ENCODE data around the gene TECPR2. TPM values are rescaled to one million over a fixed set of nuclear protein-coding genes. Genes with fewer than 3 reads are reported as not detected.

TECPR2 gene
- total and polyA plus RNA-seq, 4 donors: 3.5 to 32.5 (median 18.9) TPM

GRCh38 chr14:102407258-102407657 lies 44.5 kb downstream of the TECPR2 start:
- intact Hi-C loops (cut with DNase I): no loop called here
- peak overlapping the region in 1 of 2 donors; percentile 17 for H3K27ac ChIP-seq (ENCODE audit: low read depth in 1 of 2, low read length in 2 of 2)
- no peaks in the 10 kb centered on the region for H3K4me1 ChIP-seq (ENCODE audit: control insufficient read depth in 1 of 2, insufficient read depth in 2 of 2, low read length in 2 of 2)
- DNase-seq: no peak
- H3K4me3 ChIP-seq (ENCODE audit: low read length in 2 of 2): no peak overlapping the region
- no peak for ATAC-seq (ENCODE audit: low FRiP score)
- no peaks in the 10 kb centered on the region for H3K27me3 ChIP-seq (ENCODE audit: control insufficient read depth in 1 of 2, insufficient read depth in 2 of 2, low read length in 1 of 2)
- H3K9me3 ChIP-seq (ENCODE audit: control insufficient read depth, low read length): no peaks in the 10 kb centered on the region
- WGBS, 2 donors: 63 to 65% methylated on average over 7 of the region's 7 CpGs
- no peaks in the 10 kb centered on the region for H3K36me3 ChIP-seq (ENCODE audit: control insufficient read depth in 1 of 2, insufficient read depth in 2 of 2, low read length in 1 of 2)

- no peak for ATAC-seq (ENCODE audit: low FRiP score)
- Histone ChIP-seq H3K9me3 (ENCODE audit: control insufficient read depth, low read length) (no peaks in the 10 kb centered on the region), H3K27ac (ENCODE audit: low read depth in 1 of 2, low read length in 2 of 2) (peak overlapping the region; percentile 0 to 67), H3K36me3 (ENCODE audit: control insufficient read depth in 1 of 2, insufficient read depth in 2 of 2, low read length in 1 of 2) (no peaks in the 10 kb centered on the region), H3K4me3 (ENCODE audit: low read length in 2 of 2) (no peak overlapping the region), H3K4me1 (ENCODE audit: control insufficient read depth in 1 of 2, insufficient read depth in 2 of 2, low read length in 2 of 2) (no peaks in the 10 kb centered on the region), H3K27me3 (ENCODE audit: control insufficient read depth in 1 of 2, insufficient read depth in 2 of 2, low read length in 1 of 2) (no peaks in the 10 kb centered on the region)
- no peak for DNase-seq
- intact Hi-C loops (cut with DNase I): no loop called here
Observed at GRCh38 chr14:102408724-102409123, 46.0 kb downstream of the TECPR2 start.

DNA sequence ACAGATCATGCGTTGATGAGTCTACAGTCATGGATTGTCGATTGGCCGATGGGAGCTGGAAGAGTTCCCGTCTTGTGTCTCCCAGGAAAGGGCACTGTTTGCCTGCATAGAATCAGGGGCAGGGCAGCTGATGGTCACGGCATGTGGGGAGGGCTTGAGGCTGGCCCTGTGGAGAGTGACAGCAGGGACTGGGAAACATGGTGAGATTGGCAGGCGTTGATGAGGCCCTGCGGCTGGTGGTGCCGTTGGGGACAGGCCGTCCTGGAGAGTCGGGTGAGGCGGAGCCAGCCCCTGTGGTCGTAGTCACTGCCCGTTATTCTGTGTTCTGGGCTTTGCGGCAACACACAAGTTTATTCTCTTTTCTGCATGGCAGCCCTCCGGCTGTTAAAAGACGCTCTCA lies 52.9 kb downstream of the TECPR2 start:
- H3K27ac ChIP-seq (ENCODE audit: low read depth in 1 of 2, low read length in 2 of 2): no peak overlapping the region
- no peaks in the 10 kb centered on the region for H3K27me3 ChIP-seq (ENCODE audit: control insufficient read depth in 1 of 2, insufficient read depth in 2 of 2, low read length in 1 of 2)
- DNase-seq (no peak), ATAC-seq (ENCODE audit: low FRiP score) (no peak)
- intact Hi-C loops (cut with DNase I): no loop called here
- peaks cover 0 to 2% of the 10 kb centered on the region in 2 donors for H3K36me3 ChIP-seq (ENCODE audit: control insufficient read depth in 1 of 2, insufficient read depth in 2 of 2, low read length in 1 of 2)
- H3K4me3 ChIP-seq (ENCODE audit: low read length in 2 of 2): no peak overlapping the region
- no peaks in the 10 kb centered on the region for H3K4me1 ChIP-seq (ENCODE audit: control insufficient read depth in 1 of 2, insufficient read depth in 2 of 2, low read length in 2 of 2)
- no peaks in the 10 kb centered on the region for H3K9me3 ChIP-seq (ENCODE audit: control insufficient read depth, low read length)
- 92 to 94% methylated on average over 16 of the region's 16 CpGs for WGBS, 2 donors

DNA sequence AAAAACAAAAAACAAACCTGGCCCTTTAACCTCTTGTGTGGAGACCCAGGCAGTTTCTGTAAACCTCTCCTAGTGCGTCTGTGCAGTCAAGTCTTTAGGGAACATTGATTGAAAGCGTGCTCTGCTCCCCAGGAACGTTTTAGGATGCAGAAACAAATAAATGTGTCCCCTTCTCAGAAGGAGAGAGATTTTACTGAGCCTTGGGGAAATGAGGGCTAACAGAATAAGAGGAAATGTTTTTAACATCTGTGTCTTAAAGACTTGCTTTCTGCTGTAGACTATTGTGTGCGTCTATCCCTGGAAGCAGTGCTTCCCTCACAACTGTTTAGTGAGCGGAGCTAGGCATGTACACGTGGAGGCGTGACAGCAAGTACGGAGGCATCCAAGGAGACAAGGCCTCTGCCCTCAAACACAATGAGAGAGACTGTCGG lies 54.3 kb downstream of the TECPR2 start:
- ATAC-seq (ENCODE audit: low FRiP score): no peak
- no peaks in the 10 kb centered on the region for H3K4me1 ChIP-seq (ENCODE audit: control insufficient read depth in 1 of 2, insufficient read depth in 2 of 2, low read length in 2 of 2)
- no peak overlapping the region for H3K27ac ChIP-seq (ENCODE audit: low read depth in 1 of 2, low read length in 2 of 2)
- no peaks in the 10 kb centered on the region for H3K9me3 ChIP-seq (ENCODE audit: control insufficient read depth, low read length)
- H3K27me3 ChIP-seq (ENCODE audit: control insufficient read depth in 1 of 2, insufficient read depth in 2 of 2, low read length in 1 of 2): no peaks in the 10 kb centered on the region
- no peak overlapping the region for H3K4me3 ChIP-seq (ENCODE audit: low read length in 2 of 2)
- DNase-seq: no peak
- H3K36me3 ChIP-seq (ENCODE audit: control insufficient read depth in 1 of 2, insufficient read depth in 2 of 2, low read length in 1 of 2): peaks cover 0 to 2% of the 10 kb centered on the region in 2 donors
- intact Hi-C loops (cut with DNase I): no loop called here
- 84 to 85% methylated on average over 9 of the region's 9 CpGs for WGBS, 2 donors

- Histone ChIP-seq H3K36me3 (ENCODE audit: control insufficient read depth in 1 of 2, insufficient read depth in 2 of 2, low read length in 1 of 2) (peaks cover 0 to 2% of the 10 kb centered on the region in 2 donors), H3K9me3 (ENCODE audit: control insufficient read depth, low read length) (no peaks in the 10 kb centered on the region)
- DNase-seq: no peak
Observed at GRCh38 chr14:102417646-102418045, 54.9 kb downstream of the TECPR2 start.

GRCh38 chr14:102418169-102418852 lies 55.6 kb downstream of the TECPR2 start:
- peaks cover 0 to 2% of the 10 kb centered on the region in 2 donors for H3K36me3 ChIP-seq (ENCODE audit: control insufficient read depth in 1 of 2, insufficient read depth in 2 of 2, low read length in 1 of 2)
- DNase-seq (peak in 1 of 2 donors; percentile 68), ATAC-seq (ENCODE audit: low FRiP score) (no peak)
- H3K4me3 ChIP-seq (ENCODE audit: low read length in 2 of 2): no peak overlapping the region
- intact Hi-C loops (cut with DNase I): loop anchor here in 1 of 2 donors (2.0 kb wide), 1 partner anchor 298 kb away; no protein-coding TSS in a partner anchor
- H3K27me3 ChIP-seq (ENCODE audit: control insufficient read depth in 1 of 2, insufficient read depth in 2 of 2, low read length in 1 of 2): no peaks in the 10 kb centered on the region
- no peaks in the 10 kb centered on the region for H3K9me3 ChIP-seq (ENCODE audit: control insufficient read depth, low read length)
- H3K4me1 ChIP-seq (ENCODE audit: control insufficient read depth in 1 of 2, insufficient read depth in 2 of 2, low read length in 2 of 2): no peaks in the 10 kb centered on the region
- WGBS, 2 donors: 91 to 96% methylated on average over 14 of the region's 14 CpGs
- no peak overlapping the region for H3K27ac ChIP-seq (ENCODE audit: low read depth in 1 of 2, low read length in 2 of 2)

More at GRCh38 chr14:102417646-102418045, 54.9 kb downstream of the TECPR2 start:
- H3K27ac ChIP-seq (ENCODE audit: low read depth in 1 of 2, low read length in 2 of 2): no peak overlapping the region
- intact Hi-C loops (cut with DNase I): loop anchor here in 1 of 2 donors (2.0 kb wide), 1 partner anchor 299 kb away; no protein-coding TSS in a partner anchor
- H3K27me3 ChIP-seq (ENCODE audit: control insufficient read depth in 1 of 2, insufficient read depth in 2 of 2, low read length in 1 of 2): no peaks in the 10 kb centered on the region
- no peak overlapping the region for H3K4me3 ChIP-seq (ENCODE audit: low read length in 2 of 2)
- 94 to 95% methylated on average over 12 of the region's 12 CpGs for WGBS, 2 donors
- H3K4me1 ChIP-seq (ENCODE audit: control insufficient read depth in 1 of 2, insufficient read depth in 2 of 2, low read length in 2 of 2): no peaks in the 10 kb centered on the region
- ATAC-seq (ENCODE audit: low FRiP score): no peak

DNA sequence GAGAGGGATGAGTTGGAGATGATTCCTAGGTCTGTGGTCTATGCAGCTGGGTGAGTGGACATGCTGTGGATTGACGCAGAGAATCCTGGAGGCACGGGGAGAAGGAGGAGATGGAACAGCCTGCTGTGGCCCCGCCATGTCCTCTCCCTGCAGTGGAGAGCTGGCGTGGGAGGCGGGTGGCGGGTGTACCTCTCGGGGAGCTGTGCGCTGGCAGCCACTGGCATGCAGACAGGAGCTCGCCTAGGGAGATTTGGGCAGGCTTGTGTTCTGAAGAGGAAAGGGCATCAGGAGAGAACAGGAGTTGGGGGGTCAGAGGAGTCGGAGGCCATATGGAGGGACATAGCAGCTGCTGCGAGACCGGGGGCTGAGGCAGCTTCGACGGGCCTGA lies 56.1 kb downstream of the TECPR2 start:
- WGBS, 2 donors: 94 to 95% methylated on average over 14 of the region's 14 CpGs
- no peaks in the 10 kb centered on the region for H3K27me3 ChIP-seq (ENCODE audit: control insufficient read depth in 1 of 2, insufficient read depth in 2 of 2, low read length in 1 of 2)
- DNase-seq (peak in 1 of 2 donors; percentile 60), ATAC-seq (ENCODE audit: low FRiP score) (no peak)
- intact Hi-C loops (cut with DNase I): loop anchor here in 1 of 2 donors (2.0 kb wide), 1 partner anchor 298 kb away; no protein-coding TSS in a partner anchor
- H3K9me3 ChIP-seq (ENCODE audit: control insufficient read depth, low read length): no peaks in the 10 kb centered on the region
- H3K36me3 ChIP-seq (ENCODE audit: control insufficient read depth in 1 of 2, insufficient read depth in 2 of 2, low read length in 1 of 2): peaks cover 0 to 2% of the 10 kb centered on the region in 2 donors
- H3K27ac ChIP-seq (ENCODE audit: low read depth in 1 of 2, low read length in 2 of 2): no peak overlapping the region
- no peaks in the 10 kb centered on the region for H3K4me1 ChIP-seq (ENCODE audit: control insufficient read depth in 1 of 2, insufficient read depth in 2 of 2, low read length in 2 of 2)
- H3K4me3 ChIP-seq (ENCODE audit: low read length in 2 of 2): no peak overlapping the region

DNA sequence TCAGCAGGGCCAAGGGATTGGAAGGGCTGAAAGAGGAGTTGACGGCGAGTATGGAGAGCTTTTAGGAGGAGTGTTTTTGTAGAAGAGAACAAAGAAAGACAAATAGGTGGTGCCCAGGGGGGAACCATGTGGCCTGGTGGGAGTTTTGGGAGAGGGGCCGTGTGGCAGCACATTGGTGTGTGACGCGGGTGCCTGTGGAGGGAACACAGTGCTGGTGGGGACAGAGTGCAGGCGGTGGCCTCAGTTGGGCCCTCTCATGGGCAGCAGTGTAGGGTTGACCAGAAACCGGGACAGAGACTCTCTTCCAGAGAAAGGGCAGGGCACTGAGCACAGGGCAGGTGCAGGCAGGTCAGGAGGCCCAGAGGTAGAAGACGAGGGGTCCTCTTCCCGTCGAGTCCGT lies 56.5 kb downstream of the TECPR2 start:
- Histone ChIP-seq H3K27me3 (ENCODE audit: control insufficient read depth in 1 of 2, insufficient read depth in 2 of 2, low read length in 1 of 2) (no peaks in the 10 kb centered on the region), H3K4me1 (ENCODE audit: control insufficient read depth in 1 of 2, insufficient read depth in 2 of 2, low read length in 2 of 2) (no peaks in the 10 kb centered on the region), H3K4me3 (ENCODE audit: low read length in 2 of 2) (no peak overlapping the region), H3K9me3 (ENCODE audit: control insufficient read depth, low read length) (no peaks in the 10 kb centered on the region), H3K27ac (ENCODE audit: low read depth in 1 of 2, low read length in 2 of 2) (no peak overlapping the region), H3K36me3 (ENCODE audit: control insufficient read depth in 1 of 2, insufficient read depth in 2 of 2, low read length in 1 of 2) (peaks cover 0 to 2% of the 10 kb centered on the region in 2 donors)
- 94% methylated on average over 11 of the region's 11 CpGs for WGBS, 2 donors
- intact Hi-C loops (cut with DNase I): loop anchor here in 1 of 2 donors (2.0 kb wide), 1 partner anchor 298 kb away; no protein-coding TSS in a partner anchor
- DNase-seq (peak in 1 of 2 donors; percentile 62), ATAC-seq (ENCODE audit: low FRiP score) (no peak)

- Histone ChIP-seq H3K4me1 (ENCODE audit: control insufficient read depth in 1 of 2, insufficient read depth in 2 of 2, low read length in 2 of 2) (no peaks in the 10 kb centered on the region), H3K36me3 (ENCODE audit: control insufficient read depth in 1 of 2, insufficient read depth in 2 of 2, low read length in 1 of 2) (peaks cover 0 to 2% of the 10 kb centered on the region in 2 donors), H3K27ac (ENCODE audit: low read depth in 1 of 2, low read length in 2 of 2) (no peak overlapping the region), H3K9me3 (ENCODE audit: control insufficient read depth, low read length) (no peaks in the 10 kb centered on the region), H3K4me3 (ENCODE audit: low read length in 2 of 2) (no peak overlapping the region), H3K27me3 (ENCODE audit: control insufficient read depth in 1 of 2, insufficient read depth in 2 of 2, low read length in 1 of 2) (no peaks in the 10 kb centered on the region)
- intact Hi-C loops (cut with DNase I): loop anchor here in 1 of 2 donors (2.0 kb wide), 1 partner anchor 297 kb away; no protein-coding TSS in a partner anchor
- WGBS, 2 donors: 88 to 91% methylated on average over 8 of the region's 8 CpGs
- no peak for ATAC-seq (ENCODE audit: low FRiP score)
- DNase-seq: peak in 1 of 2 donors; percentile 53
Observed at GRCh38 chr14:102419716-102420115, 57.0 kb downstream of the TECPR2 start.
